KMS-11 (cell line): ENCODE results near the gene GSTO2.

Experiments used
- H2AFZ ChIP-seq: fragments of 200-600 bp; sonication (generic); 2 replicates; pipeline ENCODE4 v1.6.1; 2016; ENCODE audit warnings: antibody characterized with exemption, mixed run types, low read depth
- H3K27ac ChIP-seq: fragments of 200-600 bp; sonication (generic); 2 replicates; pipeline ENCODE4 v1.6.1; 2016; ENCODE audit warnings: mild to moderate bottlenecking, mixed run types
- H3K27me3 ChIP-seq: fragments of 200-600 bp; sonication (generic); 2 replicates; pipeline ENCODE4 v1.6.1; 2017; ENCODE audit warnings: mild to moderate bottlenecking, low read depth, mixed run types, moderate library complexity; ENCODE audit not compliant: insufficient read depth
- H3K36me3 ChIP-seq: fragments of 200-600 bp; sonication (generic); 2 replicates; pipeline ENCODE4 v1.6.1; 2017; ENCODE audit warnings: mild to moderate bottlenecking, mixed run types; ENCODE audit not compliant: insufficient read depth
- H3K4me1 ChIP-seq: fragments of 200-600 bp; sonication (generic); 2 replicates; pipeline ENCODE4 v1.6.1; 2016; ENCODE audit warnings: mild to moderate bottlenecking, low read depth, mixed run types; ENCODE audit not compliant: poor library complexity, severe bottlenecking
- H3K4me2 ChIP-seq: fragments of 200-600 bp; sonication (generic); 2 replicates; pipeline ENCODE4 v1.7.0; 2016; ENCODE audit warnings: mild to moderate bottlenecking, mixed run types
- H3K4me3 ChIP-seq: fragments of 200-600 bp; sonication (generic); IDR thresholded peaks from 2 replicates; pipeline ENCODE4 v1.6.1; 2017; ENCODE audit warnings: low read depth, low read length, mixed read lengths; ENCODE audit not compliant: insufficient read depth
- H3K79me2 ChIP-seq: fragments of 200-600 bp; sonication (generic); 2 replicates; pipeline ENCODE4 v1.6.1; 2016; ENCODE audit warnings: low read depth, mixed run types; ENCODE audit not compliant: insufficient read depth
- H3K9ac ChIP-seq: fragments of 200-600 bp; sonication (generic); 2 replicates; pipeline ENCODE4 v1.6.1; 2016; ENCODE audit warnings: mild to moderate bottlenecking, mixed run types
- H4K20me1 ChIP-seq: fragments of 200-600 bp; sonication (generic); 2 replicates; pipeline ENCODE4 v1.6.1; 2016; ENCODE audit warnings: mild to moderate bottlenecking, mixed run types; ENCODE audit not compliant: insufficient read depth
- TF ChIP-seq, protein P1 (sequence below): fragments of 200-600 bp; sonication (generic); conservative IDR thresholded peaks from 2 replicates; pipeline ENCODE4 v1.6.1; 2017; ENCODE audit warnings: low read depth, mild to moderate bottlenecking, antibody characterized with exemption, low read length, moderate library complexity, mixed read lengths

The GSTO2 gene

DNA sequence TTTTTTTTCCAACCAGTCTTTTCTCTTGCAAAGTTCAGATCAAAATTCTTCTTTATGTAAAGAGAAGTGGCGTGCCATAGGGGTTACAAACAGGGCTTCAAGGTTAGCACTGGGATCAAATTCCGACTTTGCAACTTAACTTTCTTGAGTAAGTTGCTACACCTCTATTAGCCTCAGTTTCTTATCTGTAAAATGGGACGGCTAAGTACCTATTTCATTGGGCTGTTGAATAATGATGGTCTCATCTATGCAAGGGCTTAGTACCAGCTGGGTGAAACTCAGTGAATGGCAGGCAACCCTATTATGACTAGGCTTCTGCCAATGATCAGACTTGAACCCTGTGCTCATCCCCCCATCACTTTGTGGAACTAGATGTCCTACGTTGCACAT lies 35.4 kb downstream of the GSTO2 start:
- H3K27ac ChIP-seq, result no peak overlapping the region
- TF ChIP-seq, protein P1, sequence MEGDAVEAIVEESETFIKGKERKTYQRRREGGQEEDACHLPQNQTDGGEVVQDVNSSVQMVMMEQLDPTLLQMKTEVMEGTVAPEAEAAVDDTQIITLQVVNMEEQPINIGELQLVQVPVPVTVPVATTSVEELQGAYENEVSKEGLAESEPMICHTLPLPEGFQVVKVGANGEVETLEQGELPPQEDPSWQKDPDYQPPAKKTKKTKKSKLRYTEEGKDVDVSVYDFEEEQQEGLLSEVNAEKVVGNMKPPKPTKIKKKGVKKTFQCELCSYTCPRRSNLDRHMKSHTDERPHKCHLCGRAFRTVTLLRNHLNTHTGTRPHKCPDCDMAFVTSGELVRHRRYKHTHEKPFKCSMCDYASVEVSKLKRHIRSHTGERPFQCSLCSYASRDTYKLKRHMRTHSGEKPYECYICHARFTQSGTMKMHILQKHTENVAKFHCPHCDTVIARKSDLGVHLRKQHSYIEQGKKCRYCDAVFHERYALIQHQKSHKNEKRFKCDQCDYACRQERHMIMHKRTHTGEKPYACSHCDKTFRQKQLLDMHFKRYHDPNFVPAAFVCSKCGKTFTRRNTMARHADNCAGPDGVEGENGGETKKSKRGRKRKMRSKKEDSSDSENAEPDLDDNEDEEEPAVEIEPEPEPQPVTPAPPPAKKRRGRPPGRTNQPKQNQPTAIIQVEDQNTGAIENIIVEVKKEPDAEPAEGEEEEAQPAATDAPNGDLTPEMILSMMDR, result no peak
- no peaks in the 10 kb centered on the region for H3K79me2 ChIP-seq
- H3K36me3 ChIP-seq, result no peaks in the 10 kb centered on the region
- H3K4me2 ChIP-seq, result no peak overlapping the region
- no peaks in the 10 kb centered on the region for H4K20me1 ChIP-seq
- no peak overlapping the region for H2AFZ ChIP-seq
- H3K4me3 ChIP-seq, result no peak overlapping the region
- no peak overlapping the region for H3K9ac ChIP-seq
- peaks cover 17% of the 10 kb centered on the region for H3K4me1 ChIP-seq
- peaks cover 7% of the 10 kb centered on the region; the same call in 1 of the 2 replicates for H3K27me3 ChIP-seq

DNA sequence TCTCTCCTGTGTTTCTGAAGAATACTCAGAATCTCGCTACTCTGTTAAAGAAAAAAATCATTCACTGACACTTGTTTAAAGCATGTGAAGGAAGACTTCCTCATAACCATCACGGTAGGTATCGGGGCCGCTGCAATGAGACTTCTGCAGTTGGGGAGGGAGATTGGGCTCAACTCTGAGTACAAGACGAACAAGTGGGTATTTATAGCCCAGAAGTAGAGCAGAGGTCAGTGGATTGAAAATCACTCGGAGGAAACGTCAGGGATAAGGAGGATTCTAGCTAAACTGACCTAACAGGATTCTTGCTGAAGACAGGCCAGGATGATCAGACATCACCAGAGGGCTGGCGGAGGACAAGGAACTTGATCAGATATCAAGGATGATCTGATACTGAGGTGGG lies 35.9 kb downstream of the GSTO2 start:
- no peaks in the 10 kb centered on the region for H4K20me1 ChIP-seq
- TF ChIP-seq, protein P1, result no peak
- no peak overlapping the region for H3K4me3 ChIP-seq
- H3K79me2 ChIP-seq, result no peaks in the 10 kb centered on the region
- peaks cover 7% of the 10 kb centered on the region; the same call in 1 of the 2 replicates for H3K27me3 ChIP-seq
- peaks cover 20% of the 10 kb centered on the region for H3K4me1 ChIP-seq
- no peak overlapping the region for H3K27ac ChIP-seq
- H2AFZ ChIP-seq, result no peak overlapping the region
- H3K36me3 ChIP-seq, result no peaks in the 10 kb centered on the region
- no peak overlapping the region for H3K4me2 ChIP-seq
- H3K9ac ChIP-seq, result no peak overlapping the region

DNA sequence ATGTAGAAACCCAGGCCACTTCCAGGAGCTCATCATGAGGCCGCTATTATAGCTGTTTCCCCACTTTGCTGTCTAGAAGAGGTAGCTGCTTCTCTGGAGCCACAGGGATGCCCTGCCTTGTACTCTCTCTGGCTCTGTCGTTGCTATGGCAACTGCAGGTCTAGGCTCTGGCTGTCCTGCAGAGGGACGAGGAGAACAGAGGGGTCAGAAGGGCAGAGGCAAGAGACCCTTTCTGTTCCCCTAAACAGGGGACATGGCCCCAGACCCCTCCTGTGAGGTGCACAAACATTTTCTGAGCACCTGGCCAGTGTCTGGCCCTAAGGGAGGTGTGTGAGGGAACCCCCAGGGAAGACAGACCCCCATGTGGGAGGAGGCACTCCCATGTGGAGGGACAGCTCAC lies 37.9 kb downstream of the GSTO2 start:
- Histone ChIP-seq H2AFZ (no peak overlapping the region), H3K4me2 (no peak overlapping the region), H3K79me2 (no peaks in the 10 kb centered on the region), H3K9ac (no peak overlapping the region), H3K4me1 (peaks cover 20% of the 10 kb centered on the region), H4K20me1 (no peaks in the 10 kb centered on the region), H3K36me3 (no peaks in the 10 kb centered on the region), H3K27ac (no peak overlapping the region), H3K27me3 (peaks cover 7% of the 10 kb centered on the region; the same call in 1 of the 2 replicates), H3K4me3 (no peak overlapping the region)
- TF ChIP-seq, protein P1, result no peak

DNA sequence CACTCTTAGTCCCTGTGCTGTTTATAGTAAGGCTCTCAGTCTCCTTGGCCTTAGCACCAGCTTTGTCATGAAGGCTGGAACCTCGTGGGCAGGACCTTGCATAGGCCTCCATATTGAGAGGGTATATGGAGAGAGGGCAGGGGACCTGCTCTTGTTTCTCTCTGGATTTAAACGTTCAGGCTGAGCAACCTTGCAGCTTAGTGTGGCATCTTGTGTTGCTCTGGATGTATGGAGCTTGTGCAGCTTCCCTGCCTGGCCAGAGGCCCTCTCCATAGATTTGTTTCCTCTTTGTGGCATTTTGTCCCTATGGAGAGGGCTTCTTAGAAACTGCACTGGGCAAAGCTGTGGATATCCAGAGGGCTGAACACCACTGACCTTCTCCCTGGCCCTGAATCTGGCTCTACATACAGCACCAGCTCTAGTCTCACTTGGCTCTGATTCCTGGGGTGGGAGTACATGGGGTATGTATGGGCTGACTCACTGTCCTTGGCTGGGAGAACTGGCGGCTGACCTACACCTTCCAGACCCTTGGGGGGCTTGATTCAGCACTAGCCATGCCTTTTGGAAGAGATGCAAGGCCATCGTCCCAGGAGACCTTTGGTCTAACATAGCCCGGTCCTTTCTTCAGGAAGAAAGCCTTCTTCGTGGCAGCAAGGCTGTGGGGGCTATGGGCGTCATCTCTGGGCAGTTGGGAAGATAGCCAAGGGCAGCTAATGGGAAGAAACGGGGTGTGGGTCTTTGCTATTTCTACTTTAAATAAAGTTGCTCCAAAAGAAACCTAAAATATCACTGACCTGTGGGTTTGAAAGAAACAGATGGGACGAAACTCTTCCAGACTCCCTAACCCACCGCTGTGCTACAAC lies 38.8 kb downstream of the GSTO2 start:
- TF ChIP-seq, protein P1, result no peak

More for the DNA sequence above, 38.8 kb downstream of the GSTO2 start:
- Histone ChIP-seq H4K20me1 (no peaks in the 10 kb centered on the region), H3K27ac (no peak overlapping the region), H3K4me3 (no peak overlapping the region), H2AFZ (no peak overlapping the region), H3K36me3 (no peaks in the 10 kb centered on the region), H3K79me2 (no peaks in the 10 kb centered on the region), H3K9ac (no peak overlapping the region), H3K4me1 (peaks cover 20% of the 10 kb centered on the region), H3K4me2 (peak overlapping the region; percentile 74), H3K27me3 (peaks cover 7% of the 10 kb centered on the region; the same call in 1 of the 2 replicates)
